Measurements from ENCODE around the gene DBI.

DBI gene

GRCh38 chr2:119366649-119367471 lies at the start of gene DBI, which contains the start of gene C2orf76:
TSS of gene DBI (plus strand) at chr2:119366977. CDS start at chr2:119367052, 75 bp downstream.
TSS of gene C2orf76 (minus strand) at chr2:119366834. CDS start at chr2:119339959, 26,875 bp downstream.
- peak; percentile 97 to 99 (median 98) for DNase-seq

GRCh38 chr2:119317554-119317953 lies 49.2 kb upstream of the DBI start:
- no peak for DNase-seq

GRCh38 chr2:119319593-119319992 lies 47.2 kb upstream of the DBI start:
- DNase-seq, result no peak

- no peak for DNase-seq
These were observed 43.3 kb upstream of the DBI start for GRCh38 chr2:119323459-119323858.

GRCh38 chr2:119324685-119325270 lies 42.0 kb upstream of the DBI start:
- DNase-seq, result no peak

- DNase-seq, result peak; percentile 45 to 72 (median 71)
These were observed 39.8 kb upstream of the DBI start for GRCh38 chr2:119326938-119327337.

- no peak for DNase-seq
These were observed 39.3 kb upstream of the DBI start for GRCh38 chr2:119327431-119327830.

- no peak for DNase-seq
These were observed 33.8 kb upstream of the DBI start for GRCh38 chr2:119332953-119333352.

GRCh38 chr2:119333360-119333759 lies 33.4 kb upstream of the DBI start:
- no peak for DNase-seq

GRCh38 chr2:119333833-119334232 lies 32.9 kb upstream of the DBI start:
- DNase-seq, result no peak

- DNase-seq, result no peak
These were observed 29.0 kb upstream of the DBI start for GRCh38 chr2:119337749-119338148.

GRCh38 chr2:119338272-119338671 lies 28.5 kb upstream of the DBI start:
- no peak for DNase-seq

- DNase-seq, result peak; percentile 48 to 74 (median 66)
These were observed 27.8 kb upstream of the DBI start for GRCh38 chr2:119338826-119339561.

- no peak for DNase-seq
These were observed 27.2 kb upstream of the DBI start for GRCh38 chr2:119339562-119339923.

GRCh38 chr2:119341684-119342083 lies 25.1 kb upstream of the DBI start:
- no peak for DNase-seq

GRCh38 chr2:119349289-119349688 lies 17.5 kb upstream of the DBI start:
- DNase-seq, result no peak

GRCh38 chr2:119350311-119350998 lies 16.3 kb upstream of the DBI start:
- no peak for DNase-seq

GRCh38 chr2:119352357-119352756 lies 14.4 kb upstream of the DBI start:
- DNase-seq, result no peak

GRCh38 chr2:119354860-119355259 lies 11.9 kb upstream of the DBI start:
- DNase-seq, result no peak

GRCh38 chr2:119359774-119360173 lies 7.0 kb upstream of the DBI start:
- DNase-seq, result no peak

- DNase-seq, result no peak
These were observed 6.3 kb upstream of the DBI start for GRCh38 chr2:119360423-119360966.

GRCh38 chr2:119364798-119365197 lies 2.0 kb upstream of the DBI start:
- DNase-seq, result no peak

- DNase-seq, result no peak
These were observed 1.3 kb upstream of the DBI start for GRCh38 chr2:119365436-119365835.
